ENCODE data around the gene HDAC6.

DNA sequence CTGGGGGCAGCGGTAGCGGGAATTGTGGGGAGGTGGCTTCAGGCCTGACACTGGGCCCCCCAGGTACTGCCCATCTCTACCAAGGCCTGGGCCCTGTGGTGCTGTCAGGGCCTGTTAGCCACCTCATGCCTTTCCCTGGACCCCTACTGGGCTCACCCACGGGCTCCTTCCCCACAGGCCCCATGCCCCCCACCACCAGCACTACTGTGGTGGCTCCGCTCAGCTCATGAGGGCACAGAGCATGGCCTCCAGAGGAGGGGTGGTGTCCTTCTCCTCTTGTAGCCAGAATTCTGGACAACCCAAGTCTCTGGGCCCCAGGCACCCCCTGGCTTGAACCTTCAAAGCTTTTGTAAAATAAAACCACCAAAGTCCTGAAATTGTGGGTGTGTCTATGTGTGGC, 7.9 kb upstream of the HDAC6 start:
- TF ChIP-seq, protein P1, sequence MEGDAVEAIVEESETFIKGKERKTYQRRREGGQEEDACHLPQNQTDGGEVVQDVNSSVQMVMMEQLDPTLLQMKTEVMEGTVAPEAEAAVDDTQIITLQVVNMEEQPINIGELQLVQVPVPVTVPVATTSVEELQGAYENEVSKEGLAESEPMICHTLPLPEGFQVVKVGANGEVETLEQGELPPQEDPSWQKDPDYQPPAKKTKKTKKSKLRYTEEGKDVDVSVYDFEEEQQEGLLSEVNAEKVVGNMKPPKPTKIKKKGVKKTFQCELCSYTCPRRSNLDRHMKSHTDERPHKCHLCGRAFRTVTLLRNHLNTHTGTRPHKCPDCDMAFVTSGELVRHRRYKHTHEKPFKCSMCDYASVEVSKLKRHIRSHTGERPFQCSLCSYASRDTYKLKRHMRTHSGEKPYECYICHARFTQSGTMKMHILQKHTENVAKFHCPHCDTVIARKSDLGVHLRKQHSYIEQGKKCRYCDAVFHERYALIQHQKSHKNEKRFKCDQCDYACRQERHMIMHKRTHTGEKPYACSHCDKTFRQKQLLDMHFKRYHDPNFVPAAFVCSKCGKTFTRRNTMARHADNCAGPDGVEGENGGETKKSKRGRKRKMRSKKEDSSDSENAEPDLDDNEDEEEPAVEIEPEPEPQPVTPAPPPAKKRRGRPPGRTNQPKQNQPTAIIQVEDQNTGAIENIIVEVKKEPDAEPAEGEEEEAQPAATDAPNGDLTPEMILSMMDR (IDR thresholded peaks at IDR 0.05), result no peak
- no peak for TF ChIP-seq POLR2A (IDR thresholded peaks at IDR 0.05)
